Gastrocnemius medialis (tissue), 4 donors: Measurements from ENCODE around the gene DAPL1.

Experiments used
- POLR2A ChIP-seq, 2 donors: fragments of 450-650 bp; IDR thresholded peaks; one replicate each; pipeline ENCODE4 v1.6.1; 2017; ENCODE audit warnings: antibody characterized with exemption in 2 of 2, mild to moderate bottlenecking in 2 of 2, moderate library complexity in 2 of 2
- TF ChIP-seq, protein P1 (sequence below), 5 experiments: fragments of 450-650 bp in 3 of 5; fragments of 200-600 bp in 2 of 5; sonication (generic) in 2 of 5; IDR thresholded peaks in 4 of 5; conservative IDR thresholded peaks in 1 of 5; 1 replicate in 4 of 5; 2 replicates in 1 of 5; pipeline ENCODE4 v1.5.1; 2016 to 2019; ENCODE audit warnings: antibody characterized with exemption in 5 of 5, mild to moderate bottlenecking in 3 of 5, moderate library complexity in 3 of 5

DNA sequence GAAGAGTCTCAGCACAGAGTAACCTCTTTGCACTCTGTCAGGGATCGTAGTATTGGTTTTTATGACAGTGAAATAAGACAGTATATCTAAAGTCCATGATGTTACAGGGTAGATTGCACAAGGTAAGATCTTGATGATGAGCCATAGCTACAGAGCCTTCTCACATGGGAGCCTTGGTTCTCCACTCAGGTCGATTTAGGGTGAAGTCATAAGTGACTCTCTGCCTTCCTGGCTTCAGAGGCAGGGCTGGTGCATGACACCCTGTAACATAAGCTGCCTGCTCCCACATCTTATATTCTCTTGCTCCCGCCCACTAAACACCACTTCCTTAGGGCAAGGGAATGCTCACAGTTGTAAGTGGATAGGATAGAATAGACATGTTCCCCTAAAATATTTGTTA lies 13.3 kb downstream of the DAPL1 start:
- TF ChIP-seq, protein P1, sequence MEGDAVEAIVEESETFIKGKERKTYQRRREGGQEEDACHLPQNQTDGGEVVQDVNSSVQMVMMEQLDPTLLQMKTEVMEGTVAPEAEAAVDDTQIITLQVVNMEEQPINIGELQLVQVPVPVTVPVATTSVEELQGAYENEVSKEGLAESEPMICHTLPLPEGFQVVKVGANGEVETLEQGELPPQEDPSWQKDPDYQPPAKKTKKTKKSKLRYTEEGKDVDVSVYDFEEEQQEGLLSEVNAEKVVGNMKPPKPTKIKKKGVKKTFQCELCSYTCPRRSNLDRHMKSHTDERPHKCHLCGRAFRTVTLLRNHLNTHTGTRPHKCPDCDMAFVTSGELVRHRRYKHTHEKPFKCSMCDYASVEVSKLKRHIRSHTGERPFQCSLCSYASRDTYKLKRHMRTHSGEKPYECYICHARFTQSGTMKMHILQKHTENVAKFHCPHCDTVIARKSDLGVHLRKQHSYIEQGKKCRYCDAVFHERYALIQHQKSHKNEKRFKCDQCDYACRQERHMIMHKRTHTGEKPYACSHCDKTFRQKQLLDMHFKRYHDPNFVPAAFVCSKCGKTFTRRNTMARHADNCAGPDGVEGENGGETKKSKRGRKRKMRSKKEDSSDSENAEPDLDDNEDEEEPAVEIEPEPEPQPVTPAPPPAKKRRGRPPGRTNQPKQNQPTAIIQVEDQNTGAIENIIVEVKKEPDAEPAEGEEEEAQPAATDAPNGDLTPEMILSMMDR (IDR thresholded peaks at IDR 0.05 in 4 of 5, conservative IDR thresholded peaks at IDR 0.05 in 1 of 5) = no peak
- no peak for TF ChIP-seq POLR2A (IDR thresholded peaks at IDR 0.05)
